GM12873 (cell line): ENCODE results near the gene ZNF335.

Experiments used
- CTCF ChIP-seq: IDR thresholded peaks from 2 replicates; pipeline ENCODE4 v1.5.1; 2012; ENCODE audit warnings: low read depth, mild to moderate bottlenecking, moderate library complexity, low read length, control low read depth; ENCODE audit not compliant: insufficient read depth; ENCODE audit errors: missing control alignments

ZNF335 gene

GRCh38 chr20:45912344-45912682, 59.7 kb downstream of the ZNF335 start:
- no peak for TF ChIP-seq CTCF

GRCh38 chr20:45911486-45912343, 60.3 kb downstream of the ZNF335 start, which contains the start of gene PLTP:
PLTP (minus strand) TSS chr20:45912155; CDS start chr20:45911452, 703 bp downstream.
- no peak for TF ChIP-seq CTCF

GRCh38 chr20:45910670-45911485, 61.1 kb downstream of the ZNF335 start:
- no peak for TF ChIP-seq CTCF

GRCh38 chr20:45909817-45910669, 62.0 kb downstream of the ZNF335 start:
- no peak for TF ChIP-seq CTCF

- no peak for TF ChIP-seq CTCF
These were observed 62.6 kb downstream of the ZNF335 start for GRCh38 chr20:45909336-45909808.

- no peak for TF ChIP-seq CTCF
These were observed 63.9 kb downstream of the ZNF335 start for GRCh38 chr20:45908084-45908483.
